GM12874 (cell line): ENCODE data around the gene DCHS2.

Source experiments
- CTCF ChIP-seq: IDR thresholded peaks from 2 replicates; pipeline ENCODE4 v1.5.1; 2011; ENCODE audit warnings: low read depth, mild to moderate bottlenecking, control low read depth, low read length, moderate library complexity; ENCODE audit not compliant: insufficient read depth

DCHS2 gene

GRCh38 chr4:154293427-154293826 lies 198.2 kb downstream of the DCHS2 start:
- no peak for TF ChIP-seq CTCF

GRCh38 chr4:154292589-154292988 lies 199.0 kb downstream of the DCHS2 start:
- no peak for TF ChIP-seq CTCF

- TF ChIP-seq CTCF = no peak
Observed at GRCh38 chr4:154277172-154277571, 214.4 kb downstream of the DCHS2 start.

DNA sequence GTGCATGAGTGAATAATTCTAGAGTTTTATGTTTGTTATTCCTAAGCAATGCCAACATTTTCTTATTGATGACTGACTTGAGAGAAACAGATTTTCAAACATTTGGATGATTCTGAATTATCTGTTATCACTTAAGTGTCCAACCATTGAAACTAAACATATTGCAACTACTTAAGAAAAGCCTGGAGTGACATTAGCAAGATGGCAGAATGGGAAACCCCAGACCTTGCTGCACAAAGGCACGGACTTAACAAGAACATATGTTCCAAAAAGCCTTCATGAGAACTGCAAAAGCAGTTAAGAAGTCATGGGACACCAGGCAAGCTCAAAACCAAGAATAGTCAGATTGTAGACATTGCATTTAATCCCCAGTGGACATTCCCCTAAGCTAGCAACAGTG lies 215.1 kb downstream of the DCHS2 start:
- no peak for TF ChIP-seq CTCF

DNA sequence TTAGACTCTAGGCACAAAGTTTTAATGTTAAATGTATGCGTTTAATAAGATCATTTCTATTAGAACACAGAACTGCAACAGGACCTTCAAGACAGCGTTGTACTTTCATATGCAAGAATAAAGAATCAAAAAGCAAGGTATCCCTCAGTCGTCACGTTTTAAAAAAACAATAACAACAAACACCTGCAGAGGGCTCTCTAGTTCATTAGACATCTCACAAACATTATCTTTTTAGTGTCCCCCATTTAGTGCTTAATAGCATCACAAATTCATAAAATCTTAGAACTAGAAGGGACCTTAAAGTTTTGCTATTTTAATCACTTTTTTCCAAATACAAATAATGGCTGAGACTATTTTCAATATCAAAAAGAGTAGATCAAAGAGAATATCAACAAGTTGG lies 236.6 kb downstream of the DCHS2 start:
- TF ChIP-seq CTCF = 0 out of 2 replicates have a peak, but pooled peaks have one; percentile 9

DNA sequence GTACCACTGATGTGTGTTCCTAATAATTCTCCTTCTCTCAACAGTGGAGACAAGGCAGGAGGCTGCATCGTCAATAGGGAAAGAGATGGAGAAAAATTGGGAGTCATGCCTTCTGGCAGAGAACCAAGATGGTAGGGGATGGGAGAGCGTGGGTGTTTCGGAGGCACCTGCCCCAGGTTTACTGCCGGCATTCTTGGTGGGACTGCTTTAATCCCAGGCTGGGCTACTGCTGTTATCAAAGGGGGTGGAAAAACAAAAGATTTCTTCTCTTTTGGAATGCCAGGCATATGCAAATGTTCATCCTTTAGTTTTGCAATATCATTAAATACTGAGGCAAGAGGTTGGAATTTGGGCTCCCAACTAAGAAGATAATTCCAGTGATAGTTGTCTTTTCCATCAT lies 257.0 kb downstream of the DCHS2 start:
- no peak for TF ChIP-seq CTCF

DNA sequence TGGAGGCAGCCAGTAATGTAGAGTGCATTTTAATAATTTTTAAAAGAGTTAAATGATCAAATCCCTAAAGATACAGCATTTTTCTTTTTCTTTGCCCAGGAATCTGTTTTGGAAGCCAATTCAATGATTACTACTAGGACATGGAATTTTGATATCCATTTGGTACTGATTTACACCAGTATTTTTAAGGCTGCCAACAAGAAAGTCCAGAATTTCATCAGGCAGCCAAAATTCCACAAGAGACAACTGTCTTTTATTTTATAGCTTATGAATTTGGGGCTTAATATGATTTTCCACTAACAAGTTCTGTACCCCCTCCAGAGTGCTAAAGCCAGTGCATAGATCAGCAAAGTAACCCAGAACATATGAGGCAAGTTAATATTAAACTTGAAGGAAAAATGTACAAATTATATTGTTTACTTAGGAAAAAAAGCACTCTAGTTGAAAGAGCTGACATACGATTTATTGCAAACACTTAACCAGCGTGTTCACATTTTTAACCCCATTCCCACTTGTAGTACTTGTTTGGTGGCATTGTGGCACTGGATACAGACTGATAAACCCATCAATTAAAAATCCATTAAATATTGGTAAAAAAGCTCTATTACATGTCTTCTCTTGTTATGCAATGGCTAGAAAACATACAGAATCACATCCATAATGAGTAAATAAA lies 259.7 kb downstream of the DCHS2 start:
- no peak for TF ChIP-seq CTCF
